Measurements from ENCODE around the gene HTN3.
"Not testable (repeated sequence)": the region's sequence is repeated elsewhere in the genome, so short reads cannot be mapped to it uniquely, and the experiment has no call there.

HTN3 gene

GRCh38 chr4:70028159-70028558 is at the start of gene HTN3:
TSS of gene HTN3 (plus strand) at chr4:70028459. CDS start at chr4:70030741, 2,282 bp downstream.
- in situ Hi-C loops (cut with HindIII; ENCODE audit: low sequenced_read_pairs) = not testable (repeated sequence)

GRCh38 chr4:69984030-69984443 is 44.2 kb upstream of the HTN3 start:
- in situ Hi-C loops (cut with HindIII; ENCODE audit: low sequenced_read_pairs) = no loop called here

DNA sequence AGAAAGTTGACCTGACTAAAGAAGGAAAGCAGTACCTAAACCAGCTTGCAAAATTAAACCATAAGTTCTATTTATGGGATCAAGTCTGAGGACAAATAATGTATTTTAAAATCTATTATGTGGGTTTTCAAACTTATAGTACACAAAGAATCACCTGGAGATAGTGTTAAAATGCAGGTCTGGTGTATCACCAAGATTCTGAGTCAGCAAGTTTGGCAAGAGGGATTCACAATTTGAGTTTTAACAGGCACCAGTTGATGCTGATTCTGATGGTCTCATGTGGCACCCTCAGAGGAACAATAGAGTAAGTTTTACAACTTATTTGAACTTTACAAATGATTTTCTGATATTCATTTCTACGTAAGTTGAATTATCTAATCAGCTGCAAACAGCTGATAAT is 41.6 kb upstream of the HTN3 start:
- in situ Hi-C loops (cut with HindIII; ENCODE audit: low sequenced_read_pairs) = no loop called here

DNA sequence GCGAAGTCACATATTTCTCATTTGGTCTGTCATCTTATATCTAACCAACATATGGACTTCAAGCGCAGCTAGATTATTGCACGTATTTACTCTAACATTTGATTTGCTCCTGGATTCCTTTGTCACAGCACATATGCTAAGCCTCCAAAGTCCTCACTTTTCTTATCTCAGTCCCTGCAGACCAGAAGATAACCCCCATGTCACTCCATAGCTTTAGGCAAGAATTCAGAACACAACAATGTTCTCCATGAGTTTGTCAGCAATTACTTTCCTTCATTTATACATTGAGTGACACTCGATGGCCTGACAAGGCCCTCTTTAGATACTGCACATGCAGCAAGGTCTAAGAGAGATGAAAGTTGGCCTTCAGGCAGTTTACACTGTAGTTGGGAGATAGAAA is 37.2 kb upstream of the HTN3 start:
- in situ Hi-C loops (cut with HindIII; ENCODE audit: low sequenced_read_pairs) = loop anchor here (10.0 kb wide), 1 partner anchor 64 kb away; the partner anchor contains the start of gene HTN1

DNA sequence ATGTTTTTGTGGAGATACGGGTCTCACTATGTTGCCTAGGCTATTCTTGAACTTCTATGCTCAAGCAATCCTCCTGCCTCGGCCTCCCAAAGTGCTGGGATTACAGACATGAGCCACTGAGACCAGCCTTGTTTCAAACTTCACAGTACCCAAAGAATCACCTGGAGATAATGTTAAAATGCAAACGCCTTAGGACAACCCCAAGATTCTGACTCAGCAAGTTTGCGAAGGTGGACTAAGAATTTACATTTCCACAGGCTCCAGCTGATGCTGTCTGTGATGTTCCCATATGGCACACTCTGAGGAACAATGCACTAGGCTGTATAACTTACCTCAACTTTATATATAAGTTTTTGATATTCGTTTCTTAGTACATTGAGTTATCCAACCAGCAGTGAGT is 33.5 kb upstream of the HTN3 start:
- in situ Hi-C loops (cut with HindIII; ENCODE audit: low sequenced_read_pairs) = loop anchor here (10.0 kb wide), 1 partner anchor 60 kb away; the partner anchor contains the start of gene HTN1

DNA sequence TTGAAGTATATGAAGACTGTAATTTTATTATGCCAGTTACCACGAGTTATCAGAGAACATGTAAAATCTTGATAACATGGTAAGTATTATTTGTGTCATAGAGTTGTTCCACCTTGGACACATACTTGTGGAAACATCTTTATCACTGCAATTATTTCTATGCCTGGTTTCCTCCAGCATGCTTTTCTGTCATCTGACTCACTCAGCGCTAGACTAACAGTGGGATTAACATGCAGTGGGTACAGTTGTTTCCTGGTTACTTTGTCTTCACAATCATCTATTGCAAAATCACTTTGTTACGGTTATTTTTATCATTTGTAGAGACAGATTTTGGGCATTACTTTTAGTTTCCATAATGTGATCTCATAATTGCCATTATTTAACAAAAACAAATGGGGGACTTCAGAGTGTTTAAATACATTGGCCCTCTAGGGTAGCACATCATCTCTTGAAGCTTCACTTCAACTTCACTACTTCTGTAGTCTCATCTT is 32.7 kb upstream of the HTN3 start, which contains the start of gene STATH:
Gene STATH, plus strand, starts transcription at position 441 of the 491 bp plus-strand sequence. CDS start 2,472 bp downstream, outside the sequence.
- in situ Hi-C loops (cut with HindIII; ENCODE audit: low sequenced_read_pairs) = loop anchor here (10.0 kb wide), 1 partner anchor 59 kb away; the partner anchor contains the start of gene HTN1

DNA sequence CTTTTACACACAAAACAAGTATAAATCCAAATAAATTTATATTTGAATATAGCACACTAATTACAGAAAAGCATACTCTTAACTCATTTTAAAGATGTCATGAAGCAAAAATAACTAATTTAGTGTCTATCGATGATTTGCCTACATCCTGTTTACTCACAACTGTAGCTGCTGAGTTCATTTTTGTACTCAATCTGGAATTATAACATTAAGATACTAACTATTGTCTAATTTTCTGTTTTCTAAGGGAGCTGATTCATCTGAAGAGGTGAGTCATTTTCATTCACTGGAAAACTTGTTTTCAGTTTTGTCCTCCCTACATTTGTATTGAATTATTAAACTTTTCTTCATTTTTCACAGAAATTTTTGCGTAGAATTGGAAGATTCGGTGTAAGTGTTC is 28.8 kb upstream of the HTN3 start:
- in situ Hi-C loops (cut with HindIII; ENCODE audit: low sequenced_read_pairs) = loop anchor here (10.0 kb wide), 1 partner anchor 55 kb away; the partner anchor contains the start of gene HTN1

- in situ Hi-C loops (cut with HindIII; ENCODE audit: low sequenced_read_pairs) = no loop called here
These were observed 27.5 kb upstream of the HTN3 start for GRCh38 chr4:70000711-70001110.

GRCh38 chr4:70002507-70002906 is 25.8 kb upstream of the HTN3 start:
- in situ Hi-C loops (cut with HindIII; ENCODE audit: low sequenced_read_pairs) = no loop called here

GRCh38 chr4:70008771-70009170 is 19.5 kb upstream of the HTN3 start:
- in situ Hi-C loops (cut with HindIII; ENCODE audit: low sequenced_read_pairs) = no loop called here

GRCh38 chr4:70019006-70019405 is 9.3 kb upstream of the HTN3 start:
- in situ Hi-C loops (cut with HindIII; ENCODE audit: low sequenced_read_pairs) = not testable (repeated sequence)

DNA sequence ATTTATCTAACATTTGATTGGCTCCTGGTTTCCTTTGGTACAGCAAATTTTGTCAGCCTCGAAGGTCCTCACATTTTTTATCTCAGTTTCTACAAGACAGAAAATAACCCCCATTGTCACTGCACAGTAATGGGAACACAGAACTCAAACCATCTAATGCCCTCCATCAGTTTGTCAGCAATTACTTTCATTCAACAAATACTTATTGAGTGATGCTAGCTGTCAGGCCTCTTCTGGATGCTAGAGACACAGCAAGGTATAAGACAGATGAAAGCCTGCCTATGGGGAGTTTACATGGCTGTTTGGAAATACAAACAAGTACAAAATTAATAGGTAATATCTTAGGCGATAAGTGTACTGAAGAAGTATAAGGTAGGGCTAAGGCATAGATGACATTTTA is 5.0 kb upstream of the HTN3 start:
- in situ Hi-C loops (cut with HindIII; ENCODE audit: low sequenced_read_pairs) = no loop called here

- in situ Hi-C loops (cut with HindIII; ENCODE audit: low sequenced_read_pairs) = no loop called here
These were observed 1.2 kb upstream of the HTN3 start for GRCh38 chr4:70027011-70027410.

DNA sequence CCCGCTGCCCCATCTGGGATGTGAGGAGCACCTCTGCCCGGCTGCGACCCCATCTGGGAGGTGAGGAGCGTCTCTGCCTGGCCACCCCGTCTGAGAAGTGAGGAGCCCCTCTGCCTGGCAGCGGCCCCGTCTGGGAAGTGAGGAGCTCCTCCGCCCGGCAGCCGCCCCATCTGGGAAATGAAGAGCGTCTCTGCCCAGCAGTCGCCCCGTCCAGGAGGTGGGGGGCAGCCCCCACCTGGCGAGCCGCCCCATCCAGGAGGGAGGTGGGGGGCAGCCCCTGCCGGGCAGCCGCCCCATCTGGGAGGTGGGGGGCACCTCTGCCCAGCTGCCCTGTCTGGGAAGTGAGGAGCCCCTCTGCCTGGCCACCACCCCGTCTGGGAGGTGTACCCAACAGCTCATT is 9.3 kb downstream of the HTN3 start:
- in situ Hi-C loops (cut with HindIII; ENCODE audit: low sequenced_read_pairs) = not testable (repeated sequence)

GRCh38 chr4:70039928-70040327 is 11.7 kb downstream of the HTN3 start:
- in situ Hi-C loops (cut with HindIII; ENCODE audit: low sequenced_read_pairs) = not testable (repeated sequence)

GRCh38 chr4:70041652-70042286 is 13.5 kb downstream of the HTN3 start:
- in situ Hi-C loops (cut with HindIII; ENCODE audit: low sequenced_read_pairs) = no loop called here

DNA sequence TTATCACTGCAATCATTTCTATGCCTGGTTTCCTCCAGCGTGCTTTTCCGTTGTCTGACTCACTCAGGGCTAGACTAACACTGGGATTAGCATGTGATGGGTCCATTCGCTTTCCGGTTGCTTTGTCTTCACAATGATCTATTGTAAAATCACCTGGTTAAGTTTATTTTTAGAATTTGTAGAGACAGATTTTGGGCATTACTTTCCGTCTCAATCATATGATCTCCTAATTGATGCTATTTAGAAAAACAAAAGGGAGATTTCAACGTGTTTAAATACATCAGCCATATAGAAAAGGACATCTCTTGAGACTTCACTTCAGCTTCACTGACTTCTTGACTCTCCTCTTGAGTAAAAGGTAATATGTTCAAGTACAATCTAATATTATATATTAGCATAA is 21.9 kb downstream of the HTN3 start, which contains the start of gene HTN1:
Gene HTN1, plus strand, starts transcription at position 301 of the 400 bp plus-strand sequence. CDS start 2,639 bp downstream, outside the sequence.
- in situ Hi-C loops (cut with HindIII; ENCODE audit: low sequenced_read_pairs) = loop anchor here (10.0 kb wide), 1 partner anchor 55 kb away; the partner anchor contains the start of gene STATH

GRCh38 chr4:70056534-70056933 is 28.3 kb downstream of the HTN3 start:
- in situ Hi-C loops (cut with HindIII; ENCODE audit: low sequenced_read_pairs) = loop anchor here (10.0 kb wide), 1 partner anchor 62 kb away; the partner anchor contains the start of gene STATH

- in situ Hi-C loops (cut with HindIII; ENCODE audit: low sequenced_read_pairs) = loop anchor here (10.0 kb wide), 1 partner anchor 63 kb away; the partner anchor contains the start of gene STATH
These were observed 29.4 kb downstream of the HTN3 start for GRCh38 chr4:70057651-70058050.

DNA sequence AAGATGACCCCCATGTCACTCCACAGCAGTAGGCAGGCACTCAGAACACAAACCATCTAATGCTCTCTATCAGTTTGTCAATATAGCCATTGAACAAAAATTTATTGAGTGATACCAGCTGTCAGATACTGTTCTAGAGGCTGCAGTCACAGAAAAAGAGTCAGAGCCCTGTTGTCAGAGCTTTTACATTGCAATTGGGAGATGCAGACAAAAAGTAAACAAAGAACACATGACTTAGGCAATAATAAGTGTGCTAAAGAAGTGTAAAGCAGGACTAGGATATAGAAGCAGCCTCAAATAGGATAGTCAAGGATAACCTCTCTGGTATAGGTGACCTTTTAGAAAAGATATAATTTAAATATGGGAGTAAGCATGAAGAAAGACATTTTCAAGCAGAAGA is 30.9 kb downstream of the HTN3 start:
- in situ Hi-C loops (cut with HindIII; ENCODE audit: low sequenced_read_pairs) = loop anchor here (10.0 kb wide), 1 partner anchor 64 kb away; the partner anchor contains the start of gene STATH

DNA sequence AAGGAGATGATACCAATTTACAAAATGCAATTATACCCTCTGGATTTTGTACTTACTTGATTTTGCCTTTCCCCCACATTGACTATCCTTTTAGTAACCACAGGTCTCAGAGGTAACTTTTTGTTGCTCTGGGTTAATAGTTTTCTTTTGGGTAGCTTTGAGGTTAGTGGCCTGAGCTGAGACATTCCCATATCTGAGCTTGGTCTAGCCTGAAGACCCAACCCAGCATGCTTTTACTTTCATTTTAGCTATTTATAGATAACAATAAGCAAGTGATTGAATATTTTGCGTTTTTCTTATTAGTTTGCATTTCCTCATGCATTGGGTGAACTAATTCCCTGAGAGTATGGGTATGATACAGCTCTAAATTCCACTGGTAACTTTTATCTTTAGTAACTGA is 33.7 kb downstream of the HTN3 start:
- in situ Hi-C loops (cut with HindIII; ENCODE audit: low sequenced_read_pairs) = no loop called here

- in situ Hi-C loops (cut with HindIII; ENCODE audit: low sequenced_read_pairs) = no loop called here
These were observed 51.9 kb downstream of the HTN3 start for GRCh38 chr4:70080205-70080604.

Data from DLD1 (cell line).